NCI-H510A (cell line): ENCODE measurements around the gene ZBTB8A.
A peak's percentile ranks its signal among the peaks of the same experiment; 100 is the strongest.
"Not testable (repeated sequence)": the region's sequence is repeated elsewhere in the genome, so short reads cannot be mapped to it uniquely, and the experiment has no call there.

ENCODE experiments used
- DNase-seq: peaks from one replicate; lab custom pipeline; 2025; lab: John Stamatoyannopoulos, UW

Gene ZBTB8A

DNA sequence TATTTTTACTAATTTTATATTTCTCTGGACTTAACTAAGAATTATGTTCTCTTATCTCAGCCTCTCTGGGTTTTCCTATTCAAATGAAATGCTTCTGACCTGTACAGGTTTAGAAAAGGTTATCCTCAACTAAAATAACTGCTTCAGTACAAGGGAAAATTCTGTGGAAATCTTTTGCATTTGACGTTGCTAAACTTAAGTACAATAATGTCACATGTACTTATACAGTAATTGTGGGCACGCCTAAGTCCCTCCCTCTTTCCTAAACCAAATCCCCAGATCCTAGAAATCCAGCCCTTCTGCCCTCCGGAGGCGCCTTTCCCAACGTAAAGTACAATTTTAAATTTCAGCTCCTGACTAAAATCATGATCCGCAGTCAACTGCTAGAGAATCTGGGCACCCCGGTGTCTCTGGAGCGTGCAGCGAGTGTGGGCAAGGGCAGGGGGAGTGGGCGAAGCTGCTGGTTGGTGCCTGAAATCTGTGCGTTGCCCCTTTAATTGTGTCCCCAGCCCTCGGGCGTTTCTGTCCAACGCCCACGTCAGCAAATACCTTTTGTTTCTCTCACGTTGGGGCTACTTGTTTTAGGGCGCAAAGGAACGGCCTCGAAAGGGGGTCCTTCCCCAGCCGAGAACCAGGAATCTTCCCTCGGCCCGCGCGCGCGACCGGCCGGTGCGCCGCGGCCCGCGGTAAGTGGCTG, at the start of gene ZBTB8A:
ZBTB8A (plus strand) TSS at position 541 of the 697 bp plus-strand sequence. CDS start 53,505 bp downstream, outside the sequence.
- DNase-seq, result no peak

DNA sequence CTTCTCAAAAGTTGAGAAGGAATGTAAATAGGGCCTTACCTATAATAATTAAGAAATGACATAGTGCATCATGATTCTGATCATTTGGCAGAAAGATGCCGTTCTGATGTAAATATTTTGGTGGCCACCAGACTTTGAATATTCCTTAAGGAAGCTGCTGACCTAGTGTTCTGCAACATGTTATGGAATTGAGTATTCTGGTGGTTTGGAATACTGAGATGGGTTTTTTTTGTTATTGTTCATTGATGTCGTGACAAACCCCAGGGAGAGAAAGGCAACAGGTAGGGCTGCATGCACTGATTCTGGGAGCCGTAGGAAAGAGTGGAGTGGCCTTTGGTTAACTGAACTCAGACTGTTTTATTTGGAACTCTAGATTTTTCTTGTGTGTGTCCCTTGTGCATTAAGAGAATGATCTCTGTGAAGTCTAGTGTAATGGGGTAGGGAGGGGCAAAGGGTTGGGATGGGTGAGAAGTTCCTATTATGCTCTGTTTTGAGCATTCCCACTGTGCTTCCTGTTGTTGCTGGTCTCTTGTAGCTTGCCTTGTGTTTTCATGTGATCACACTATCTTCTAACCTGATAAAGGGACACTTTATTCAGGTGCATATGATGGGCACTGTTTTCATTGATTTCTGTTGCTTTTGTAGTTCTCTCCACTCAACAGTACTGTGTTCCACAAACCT, 49.3 kb upstream of the ZBTB8A start:
- DNase-seq, result no peak

DNA sequence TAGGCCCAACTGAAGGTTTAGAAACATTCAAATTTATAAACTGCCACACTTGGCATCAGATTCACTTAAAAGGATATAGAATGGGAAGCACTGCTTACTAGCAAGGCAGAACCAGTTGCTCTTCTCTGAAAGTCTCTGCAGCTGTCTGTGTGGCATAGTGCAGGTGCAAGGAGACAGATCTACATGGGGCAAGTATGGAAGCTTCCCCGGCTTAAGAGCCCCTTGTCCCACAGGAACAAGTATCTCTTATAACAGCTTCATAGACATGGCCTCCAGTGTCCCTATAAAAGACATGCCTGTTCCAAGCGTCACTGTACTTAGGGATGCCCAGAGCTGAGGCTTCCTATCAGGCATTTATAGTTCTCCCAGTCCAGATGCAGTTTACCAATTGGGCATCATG, 47.8 kb upstream of the ZBTB8A start:
- no peak for DNase-seq

DNA sequence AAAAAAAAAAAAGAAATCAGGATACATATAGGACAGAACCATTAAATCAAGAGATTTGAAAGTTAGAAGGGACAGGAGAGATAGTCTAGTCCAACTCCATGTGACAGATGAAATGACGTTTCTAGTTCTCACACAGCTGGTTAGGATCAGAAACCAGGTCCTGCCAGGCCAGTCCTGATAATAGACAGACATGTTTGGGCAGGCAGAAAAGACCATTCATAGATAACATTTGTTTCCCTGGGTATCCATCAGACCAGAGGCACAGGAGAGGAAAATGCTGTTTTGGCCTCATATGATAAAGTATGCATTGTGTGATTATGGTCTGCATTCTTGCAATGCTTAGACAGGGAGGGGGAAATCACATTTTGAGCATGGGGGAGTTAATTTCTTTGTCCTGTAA, 45.0 kb upstream of the ZBTB8A start:
- no peak for DNase-seq

DNA sequence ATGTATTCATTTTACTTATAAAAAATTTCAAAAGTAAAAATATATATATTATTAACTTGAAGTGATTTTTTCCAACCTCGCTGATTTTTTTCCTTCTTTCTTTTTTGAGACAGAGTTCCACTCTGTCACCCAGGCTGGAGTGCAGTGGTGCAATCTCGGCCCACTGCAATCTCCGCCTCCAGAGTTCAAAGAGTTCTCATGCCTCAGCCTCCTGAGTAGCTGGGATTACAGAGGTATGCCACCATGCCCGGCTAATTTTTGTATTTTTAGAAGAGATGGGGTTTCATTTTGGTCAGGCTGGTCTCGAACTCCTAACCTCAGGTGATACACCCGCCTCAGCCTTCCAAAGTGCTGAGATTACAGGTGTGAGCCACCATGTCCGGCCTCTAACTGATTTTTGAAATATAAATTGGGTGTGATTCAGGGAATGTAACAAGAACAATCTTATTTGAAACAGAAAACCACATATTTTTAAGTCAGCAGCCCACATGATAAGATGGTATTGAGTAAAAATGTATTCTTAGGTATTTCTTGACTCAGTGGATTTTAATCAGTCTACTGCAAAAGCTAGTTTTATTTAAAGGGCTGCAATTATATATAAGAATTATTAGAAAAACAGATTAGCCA, 44.4 kb upstream of the ZBTB8A start:
- DNase-seq, result no peak

DNA sequence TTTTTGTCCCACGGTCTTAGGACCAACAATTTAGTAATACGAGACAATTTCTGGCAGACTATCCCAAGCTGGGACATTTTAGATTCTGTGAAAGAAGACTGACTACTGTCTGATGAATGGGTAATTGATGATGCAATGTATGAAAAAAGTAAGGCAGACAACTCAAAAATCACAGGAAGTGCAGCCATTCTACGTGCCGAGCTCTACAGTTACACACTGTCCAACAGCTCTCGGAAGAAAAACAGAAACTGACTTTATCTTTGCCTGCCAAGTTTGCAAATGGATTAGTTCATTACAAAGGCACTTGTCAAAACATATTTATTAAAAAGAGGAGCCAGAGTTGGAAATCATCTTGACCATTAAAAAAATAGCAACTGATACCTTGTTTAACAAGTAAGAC, 43.1 kb upstream of the ZBTB8A start:
- DNase-seq, result no peak

DNA sequence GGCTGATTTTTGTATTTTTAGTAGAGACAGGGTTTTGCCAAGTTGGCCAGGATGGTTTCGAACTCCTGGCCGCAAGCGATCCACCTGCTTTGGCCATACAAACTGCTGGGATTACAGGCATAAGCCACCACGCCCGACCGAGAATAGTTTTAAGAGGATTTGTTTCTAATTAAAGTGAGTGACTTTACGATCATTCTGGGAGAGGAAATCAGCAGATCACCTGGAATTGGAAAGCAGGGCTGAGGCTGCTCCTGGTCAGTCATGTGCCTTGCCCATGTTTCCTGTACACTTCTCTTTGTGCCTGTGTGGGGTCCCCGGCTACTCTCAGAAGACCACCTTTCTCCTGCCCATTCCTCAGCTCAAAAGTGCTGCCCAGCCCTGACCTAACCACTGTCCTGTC, 40.5 kb upstream of the ZBTB8A start:
- DNase-seq, result no peak

DNA sequence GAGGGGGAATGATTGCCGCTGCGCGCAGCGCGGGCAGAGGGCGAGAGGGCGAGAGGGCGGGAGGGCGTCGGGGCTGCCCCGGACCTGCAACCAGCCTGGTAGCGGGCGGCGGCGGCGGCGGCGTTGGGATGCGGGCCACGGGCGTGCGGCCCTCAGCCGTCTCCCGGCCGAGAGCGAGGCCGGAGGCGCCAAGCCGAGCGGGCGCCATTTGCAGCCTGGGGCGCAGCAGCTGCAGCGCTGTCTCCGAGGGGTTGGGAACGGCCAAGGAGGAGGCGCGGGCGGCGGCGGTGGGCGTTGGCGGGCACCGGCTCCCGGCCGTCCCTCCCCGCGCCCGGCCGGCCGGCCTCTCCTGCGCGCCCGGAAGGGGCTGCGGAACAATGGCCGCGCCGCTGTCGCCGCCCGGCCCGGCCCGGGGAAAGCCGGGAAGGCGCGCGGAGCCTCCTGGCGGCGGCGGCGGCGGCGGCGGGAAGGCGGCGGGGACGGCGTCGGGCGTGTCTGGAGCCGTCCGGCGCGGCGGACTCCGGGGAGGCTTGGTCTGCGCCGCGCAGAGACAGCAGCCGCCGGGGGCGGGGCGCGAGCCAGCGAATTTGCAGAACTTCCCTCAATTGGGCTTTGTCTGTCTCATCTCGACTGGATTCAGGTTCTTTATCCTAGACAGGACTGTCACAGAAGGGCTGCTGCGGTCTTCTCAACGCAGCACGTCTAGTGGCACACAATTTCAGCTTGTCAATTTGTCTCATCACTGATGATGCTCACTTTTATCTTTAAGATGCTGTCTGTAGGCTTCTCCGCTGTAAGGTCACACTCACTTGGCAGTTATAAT, 38.6 kb upstream of the ZBTB8A start:
- peak; percentile 45 for DNase-seq

DNA sequence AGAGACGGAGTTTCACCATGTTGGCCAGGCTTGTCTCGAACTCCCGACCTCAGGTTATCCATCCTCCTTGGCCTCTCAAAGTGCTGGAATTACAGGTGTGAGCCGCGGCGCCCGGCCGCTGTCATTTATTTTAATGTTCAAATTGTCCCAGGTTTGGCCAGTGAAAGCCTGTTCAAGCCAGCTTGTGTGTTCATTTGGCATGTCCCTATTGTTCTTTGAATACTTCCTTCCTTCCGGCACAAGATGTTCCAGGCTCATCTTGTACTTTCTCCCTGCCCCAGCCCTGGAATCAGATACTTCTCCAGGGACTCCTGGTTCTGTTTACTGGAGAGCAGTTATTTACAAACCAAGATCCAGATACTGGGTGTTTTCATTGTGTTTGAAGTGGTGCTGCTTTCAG, 37.4 kb upstream of the ZBTB8A start:
- DNase-seq, result no peak

DNA sequence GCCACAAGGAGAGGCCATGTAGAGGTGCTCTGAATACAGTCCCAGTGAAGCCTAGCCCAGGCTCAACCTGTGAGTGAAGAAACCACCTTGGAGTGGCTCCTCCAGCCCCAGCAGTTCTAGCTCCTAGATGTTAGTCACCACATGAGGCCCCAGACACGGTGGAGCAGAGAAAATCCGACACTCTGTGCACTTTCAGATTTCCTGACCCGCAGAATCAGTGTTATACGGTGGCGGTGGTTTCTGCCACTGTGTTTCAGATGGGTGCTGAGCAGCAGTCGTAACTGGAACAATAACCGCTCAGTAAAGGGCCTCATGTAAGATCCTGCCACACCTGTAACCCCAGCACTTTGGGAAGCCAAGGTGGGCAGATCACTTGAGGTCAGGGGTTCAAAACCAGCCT, 36.1 kb upstream of the ZBTB8A start:
- no peak for DNase-seq

DNA sequence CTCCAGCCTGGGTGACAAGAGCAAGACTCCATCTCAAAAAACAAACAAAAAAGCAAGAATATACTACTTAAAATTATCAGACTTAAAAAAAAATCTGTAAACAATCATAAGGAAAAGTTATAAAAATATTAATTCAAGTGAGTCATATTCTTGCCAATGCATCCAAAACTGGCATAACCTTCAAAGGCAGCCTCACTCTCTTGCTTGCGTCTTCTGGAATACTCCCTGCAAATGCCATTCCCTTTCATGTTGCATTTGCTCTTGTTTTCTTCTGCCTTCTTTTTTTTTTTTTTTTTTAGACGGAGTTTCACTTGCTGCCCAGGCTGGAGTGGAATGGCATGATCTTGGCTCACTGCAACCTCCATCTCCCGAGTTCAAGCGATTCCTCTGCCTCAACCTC, 32.2 kb upstream of the ZBTB8A start:
- DNase-seq, result no peak

DNA sequence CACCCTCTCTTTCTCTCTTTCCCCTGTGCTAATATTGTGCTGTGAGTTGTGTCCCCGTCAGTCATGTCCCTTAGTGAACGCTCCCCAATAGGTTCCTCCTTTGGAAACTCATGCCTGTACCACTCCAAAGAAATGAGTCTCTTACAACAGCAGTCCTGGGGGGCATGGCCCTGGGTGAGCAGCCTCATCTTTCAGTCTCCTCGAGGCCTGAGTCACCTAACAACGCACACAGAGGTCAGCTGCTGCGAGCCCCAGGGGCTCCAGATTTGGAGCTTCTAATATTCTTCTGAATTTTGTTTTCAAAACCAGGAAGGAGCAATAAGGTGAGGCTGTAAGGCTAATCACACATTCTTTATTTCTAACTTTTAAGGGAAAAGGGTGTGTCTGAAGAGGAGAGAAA, 30.5 kb upstream of the ZBTB8A start:
- DNase-seq, result no peak

DNA sequence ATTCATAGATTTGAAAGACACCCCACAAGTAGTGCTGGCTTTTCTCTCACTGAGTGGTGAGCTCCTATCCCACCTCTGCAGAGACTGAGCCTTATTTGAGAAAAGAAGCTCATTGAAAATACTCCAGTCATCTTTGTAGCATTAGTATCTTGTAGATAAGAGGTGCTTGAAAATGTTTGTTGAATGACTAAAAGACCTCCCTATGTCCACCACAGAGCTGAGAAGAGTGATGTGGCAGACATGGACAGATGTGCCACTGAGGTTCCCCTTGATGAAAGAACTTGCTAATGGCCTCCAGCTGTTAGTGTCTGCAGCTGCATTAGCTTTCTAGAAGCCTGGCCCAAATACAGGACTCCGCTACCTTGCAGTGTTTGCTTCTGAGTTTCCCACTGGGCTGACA, 29.3 kb upstream of the ZBTB8A start:
- DNase-seq, result no peak

DNA sequence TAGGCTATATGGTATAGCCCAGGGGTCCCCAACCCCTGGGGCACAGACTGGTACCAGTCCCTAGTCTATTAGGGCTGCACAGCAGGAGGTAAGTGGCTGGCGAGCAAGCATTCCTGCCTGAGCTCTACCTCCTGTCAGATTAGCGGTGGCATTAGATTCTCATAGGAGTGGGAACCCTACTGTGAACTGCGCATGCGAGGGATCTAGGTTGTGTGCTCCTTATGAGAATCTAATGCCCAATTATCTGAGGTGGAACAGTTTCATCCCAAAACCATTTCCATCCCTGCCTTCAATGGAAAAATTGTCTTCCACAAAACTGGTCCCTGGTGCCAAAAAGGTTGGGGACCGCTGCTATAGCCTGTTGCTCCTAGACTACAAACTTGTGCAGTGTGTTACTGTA, 22.8 kb upstream of the ZBTB8A start:
- no peak for DNase-seq

DNA sequence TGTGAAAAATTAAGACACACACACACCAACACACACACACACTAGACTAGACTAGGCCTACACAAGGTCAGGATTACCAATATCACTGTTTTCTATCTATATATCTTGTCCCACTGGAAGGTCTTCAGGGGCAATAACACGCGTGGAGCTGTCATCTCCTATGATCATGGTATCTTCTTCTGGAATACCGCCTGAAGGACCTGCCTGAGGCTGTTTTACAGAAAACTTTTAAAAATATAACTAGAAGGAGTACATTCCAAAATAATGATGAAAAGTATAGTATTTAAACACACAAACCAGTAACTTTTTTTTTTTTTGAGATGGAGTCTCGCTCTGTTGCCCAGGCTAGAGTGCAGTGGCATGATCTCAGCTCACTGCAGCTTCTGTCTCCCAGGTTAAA, 20.3 kb upstream of the ZBTB8A start:
- DNase-seq, result no peak

DNA sequence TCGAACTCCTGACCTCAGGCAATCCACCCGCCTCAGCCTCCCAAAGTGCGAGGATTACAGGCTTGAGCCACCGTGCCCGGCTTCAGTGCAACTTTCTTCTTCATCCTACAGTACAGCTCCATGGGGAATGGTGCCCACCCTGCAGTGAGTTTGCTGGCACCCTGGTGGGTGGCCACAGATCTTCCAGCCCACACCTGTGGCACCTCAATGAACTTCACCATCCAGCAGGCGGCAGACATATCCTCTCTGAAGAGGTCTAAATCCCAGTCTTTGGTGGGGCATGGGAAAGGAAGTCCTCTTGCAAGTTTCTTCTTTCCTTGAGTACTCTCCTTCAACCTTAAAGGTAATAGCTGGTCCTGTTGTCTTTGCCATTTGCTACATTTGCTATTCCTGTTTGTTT, 18.1 kb upstream of the ZBTB8A start:
- DNase-seq, result no peak

DNA sequence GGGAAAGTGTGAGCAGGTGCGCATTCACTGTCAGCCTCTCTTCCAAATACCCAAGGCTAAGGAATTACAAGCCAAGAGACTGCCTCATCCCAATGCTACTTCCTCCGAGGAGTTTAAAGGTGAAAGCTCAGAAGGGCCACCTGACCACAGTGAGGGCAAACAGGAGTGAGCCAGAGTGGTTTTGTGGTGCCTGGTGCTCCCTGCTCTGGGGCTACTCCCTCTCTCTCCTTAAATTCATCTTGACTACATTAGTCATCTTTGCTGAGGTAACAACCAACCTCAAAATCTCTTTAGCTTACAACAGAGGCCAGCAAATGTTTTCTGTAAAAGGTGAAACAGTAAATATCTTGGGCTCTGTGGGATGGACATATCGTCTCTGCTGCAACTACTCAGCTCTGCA, 14.2 kb upstream of the ZBTB8A start:
- no peak for DNase-seq

DNA sequence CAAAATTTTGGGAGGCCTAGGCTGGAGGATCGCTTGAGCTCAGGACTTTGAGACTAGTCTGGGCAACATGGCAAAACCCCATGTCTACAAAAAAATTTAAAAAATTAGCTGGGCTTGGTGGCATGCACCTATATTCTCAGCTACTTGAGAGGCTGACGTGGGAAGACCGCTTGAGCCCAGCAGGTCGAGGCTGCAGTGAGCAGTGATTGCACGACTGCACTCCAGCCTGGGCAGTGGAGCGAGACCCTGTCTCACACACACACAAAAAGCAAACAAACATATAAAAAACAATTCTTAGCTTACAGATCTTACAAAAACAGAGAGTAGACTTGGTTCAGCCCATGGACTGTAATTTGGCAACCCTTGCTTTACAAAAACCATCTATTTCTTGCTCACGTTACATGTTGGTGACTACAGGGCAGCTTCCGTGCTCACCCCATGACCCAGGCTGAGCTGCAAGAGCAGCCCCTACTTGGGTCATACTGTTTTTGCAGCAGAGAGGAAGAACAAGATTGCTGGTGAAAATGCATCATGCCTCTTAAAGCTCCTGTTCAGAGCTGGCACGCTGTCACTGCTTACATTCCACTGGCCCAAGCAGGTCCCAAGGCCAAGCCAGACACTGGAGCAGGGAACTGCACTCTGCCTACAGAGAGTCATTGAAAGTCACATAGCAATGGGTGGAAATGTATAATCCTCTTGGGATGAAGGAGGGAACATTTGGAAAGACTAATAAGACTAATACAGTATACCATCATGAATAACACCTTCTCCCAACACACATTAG, 13.4 kb upstream of the ZBTB8A start:
- DNase-seq, result no peak

DNA sequence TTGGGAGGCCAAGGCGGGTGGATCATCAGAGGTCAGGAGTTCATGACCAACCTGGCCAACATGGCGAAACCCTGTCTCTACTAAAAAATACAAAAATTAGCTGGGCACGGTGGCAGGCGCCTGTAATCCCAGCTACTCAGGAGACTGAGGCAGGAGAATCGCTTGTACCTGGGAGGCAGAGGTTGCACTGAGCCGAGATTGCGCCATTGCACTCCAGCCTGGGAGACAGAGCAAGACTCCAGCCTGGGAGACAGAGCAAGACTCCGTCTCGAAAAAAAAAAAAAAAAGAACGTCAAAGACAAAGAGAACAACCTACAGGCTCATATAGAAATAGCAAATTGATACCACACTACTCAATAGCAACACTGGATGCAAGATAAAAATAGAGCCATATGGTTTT, 10.7 kb upstream of the ZBTB8A start:
- not testable (repeated sequence) for DNase-seq

DNA sequence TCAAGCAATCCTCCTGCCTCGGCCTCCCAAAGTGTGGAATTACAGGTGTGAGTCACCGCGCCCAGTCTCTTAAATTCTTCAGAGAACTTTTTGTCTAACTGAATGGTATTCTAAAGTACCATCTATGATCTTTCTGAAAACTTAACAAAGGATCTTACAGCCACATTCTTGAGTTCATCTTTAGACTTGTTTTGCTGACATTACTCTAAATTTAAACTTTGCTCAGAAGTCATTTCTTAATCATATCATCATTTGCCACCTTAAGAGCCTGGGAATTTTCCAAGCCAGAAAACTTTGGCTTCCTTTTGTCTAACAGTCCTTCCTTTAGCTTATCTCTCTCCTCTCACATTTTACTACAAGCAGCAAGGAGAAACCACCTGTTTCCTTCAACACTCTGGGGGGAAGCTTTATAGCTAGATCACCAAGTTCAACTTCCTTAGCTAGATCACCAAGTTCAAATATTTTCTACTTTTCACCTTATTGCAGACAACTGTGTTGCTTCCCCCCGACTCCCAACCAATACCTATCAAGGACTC, 5.4 kb upstream of the ZBTB8A start:
- no peak for DNase-seq

DNA sequence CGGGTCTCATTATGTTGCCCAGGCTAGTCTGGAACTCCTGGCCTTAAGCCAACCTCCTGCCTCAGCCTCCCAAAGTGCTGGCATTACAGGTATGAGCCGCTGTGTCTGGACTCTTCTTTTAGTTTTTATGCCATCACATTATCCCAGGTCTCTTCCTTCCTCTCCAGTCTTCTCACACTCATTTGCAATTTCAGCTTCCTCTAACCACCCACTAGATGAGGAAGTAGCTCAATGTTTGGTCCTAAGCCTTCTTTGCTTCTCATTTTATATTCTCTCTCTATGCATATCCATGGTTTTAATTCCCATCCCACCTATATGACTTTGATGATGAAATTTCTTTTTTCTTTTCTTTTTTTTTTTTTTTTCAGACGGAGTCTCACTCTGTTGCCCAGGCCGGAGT, 3.1 kb upstream of the ZBTB8A start:
- DNase-seq, result no peak

DNA sequence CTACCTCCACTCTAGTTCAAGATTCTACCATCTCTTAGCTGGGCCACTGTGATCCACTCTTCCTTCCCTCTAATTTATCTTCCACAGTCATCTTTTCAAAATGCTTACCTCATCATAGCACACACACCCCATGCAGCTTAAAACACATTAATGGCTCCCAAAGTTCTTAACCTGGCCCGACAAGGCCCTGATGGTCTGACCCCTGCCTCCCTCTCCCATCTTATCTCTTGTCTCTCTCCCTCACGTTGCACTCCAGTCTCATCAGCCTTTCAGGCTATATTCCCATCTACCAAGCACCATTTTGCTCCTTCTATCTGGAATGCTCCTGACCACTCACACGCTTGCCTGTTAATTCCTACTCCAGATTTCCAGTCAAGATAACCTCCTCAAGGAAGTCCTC, 2.5 kb upstream of the ZBTB8A start:
- DNase-seq, result no peak
